HCT116 (cell line): Measurements from ENCODE around the gene NCR3LG1. TPM values are rescaled to one million over a fixed set of nuclear protein-coding genes. Genes with fewer than 3 reads are reported as not detected.

Source experiments
- ATAC-seq: fragments of 200-7000 bp; cut with Tn5 transposase; 2 replicates; pipeline ENCODE4 v1.9.1; 2020; ENCODE audit warnings: mild to moderate bottlenecking, moderate library complexity
- BruUV-seq: library from RNA; stranded (reverse); fragments of 400-500 nt; replicated peaks from 2 replicates; lab custom pipeline; 2021; lab: Mats Ljungman, UMichigan
- CTCF ChIA-PET: fragments of 300-600 bp; sonication (Branson Sonifier 250); formaldehyde crosslinking; loops from one replicate; lab custom pipeline; 2021; ENCODE audit warnings: antibody characterized with exemption; lab: Charles Lee
- POLR2A ChIA-PET: fragments of 300-600, 350-600 bp; sonication (Branson Sonifier 250); formaldehyde crosslinking; loops from one replicate; lab custom pipeline; 2021; ENCODE audit warnings: antibody characterized with exemption; lab: Charles Lee
- RAD21 ChIA-PET, 2 experiments: fragments of 300-600 bp; sonication (Branson Sonifier 250); formaldehyde crosslinking; loops; one replicate each; lab custom pipeline; 2023; ENCODE audit warnings: low total read pairs in 2 of 2; ENCODE audit not compliant: uncharacterized antibody in 2 of 2, unreplicated experiment in 2 of 2, low non-redundant PET in 1 of 2; lab: Charles Lee
- DNase-seq: peaks from one replicate; pipeline ENCODE4 v3.0.0-alpha.2; 2010; ENCODE audit warnings: low read depth, low spot score
- H2AFZ ChIP-seq: fragments of 200-600 bp; shearing (Covaris generic), sonication (generic); 2 replicates; pipeline ENCODE4 v1.6.1; 2017; ENCODE audit warnings: low read depth, mixed run types, mixed read lengths, antibody characterized with exemption, low read length; ENCODE audit not compliant: poor library complexity, severe bottlenecking
- H3K27ac ChIP-seq: 2 replicates; pipeline ENCODE4 v1.5.1; 2012; ENCODE audit warnings: low read depth, low read length
- H3K27me3 ChIP-seq: fragments of 200-600 bp; sonication (generic); 2 replicates; pipeline ENCODE4 v1.6.1; 2016; ENCODE audit warnings: mixed run types, low read length, mixed read lengths; ENCODE audit not compliant: insufficient read depth
- H3K36me3 ChIP-seq, 2 experiments: fragments of 200-500 bp in 1 of 2; fragments of 200-600 bp in 1 of 2; sonication (Bioruptor generic) in 1 of 2; sonication (generic) in 1 of 2; 2 replicates each; pipeline versions ENCODE4 v1.5.1 to v1.6.1; 2014 to 2016; ENCODE audit warnings: low read length in 2 of 2, inconsistent platforms in 1 of 2, mixed read lengths in 1 of 2, mixed run types in 1 of 2; ENCODE audit not compliant: insufficient read depth in 2 of 2, control insufficient read depth in 1 of 2
- H3K4me1 ChIP-seq, 2 experiments: fragments of 200-600 bp in 1 of 2; sonication (generic) in 1 of 2; 2 replicates each; pipeline versions ENCODE4 v1.5.1 to v1.6.1; 2012 to 2017; ENCODE audit warnings: low read length in 2 of 2, inconsistent platforms in 1 of 2, mild to moderate bottlenecking in 1 of 2, mixed read lengths in 1 of 2, mixed run types in 1 of 2, moderate library complexity in 1 of 2; ENCODE audit not compliant: insufficient read depth in 2 of 2, control insufficient read depth in 1 of 2
- H3K4me2 ChIP-seq: fragments of 200-600 bp; sonication (generic); 2 replicates; pipeline ENCODE4 v1.6.1; 2017; ENCODE audit warnings: mixed run types, low read length, mixed read lengths
- H3K4me3 ChIP-seq, 2 experiments: fragments of 200-600 bp in 1 of 2; sonication (generic) in 1 of 2; replicated peaks in 1 of 2; 2 replicates each; pipeline ENCODE4 v1.5.1; 2011 to 2016; ENCODE audit warnings: low read length in 2 of 2, control low read depth in 1 of 2, low read depth in 1 of 2, mild to moderate bottlenecking in 1 of 2, mixed read lengths in 1 of 2, mixed run types in 1 of 2
- H3K79me2 ChIP-seq: fragments of 200-600 bp; sonication (generic); 2 replicates; pipeline ENCODE4 v1.6.1; 2017; ENCODE audit warnings: mild to moderate bottlenecking, mixed run types, low read length, moderate library complexity, mixed read lengths; ENCODE audit not compliant: insufficient read depth
- H3K9ac ChIP-seq: fragments of 200-600 bp; sonication (generic); 2 replicates; pipeline ENCODE4 v1.6.1; 2016; ENCODE audit warnings: low read length, mixed read lengths
- H3K9me2 ChIP-seq: fragments of 200-600 bp; sonication (generic), shearing (Covaris generic); 2 replicates; pipeline ENCODE4 v1.6.1; 2017; ENCODE audit warnings: mixed run types, mild to moderate bottlenecking, moderate library complexity; ENCODE audit not compliant: insufficient read depth
- H3K9me3 ChIP-seq, 2 experiments: fragments of 200-500 bp in 1 of 2; fragments of 200-600 bp in 1 of 2; sonication (Bioruptor generic) in 1 of 2; sonication (generic) in 1 of 2; 2 replicates each; pipeline ENCODE4 v1.6.1; 2014 to 2017; ENCODE audit warnings: low read length in 2 of 2, mixed read lengths in 2 of 2, inconsistent platforms in 1 of 2, low read depth in 1 of 2, mild to moderate bottlenecking in 1 of 2, mixed run types in 1 of 2, moderate library complexity in 1 of 2; ENCODE audit not compliant: control insufficient read depth in 1 of 2, insufficient read depth in 1 of 2
- H4K20me1 ChIP-seq: fragments of 200-600 bp; sonication (generic), shearing (Covaris generic); 2 replicates; pipeline ENCODE4 v1.6.1; 2017; ENCODE audit warnings: mixed run types, mild to moderate bottlenecking, moderate library complexity; ENCODE audit not compliant: insufficient read depth
- CEBPB ChIP-seq: IDR thresholded peaks from 2 replicates; pipeline ENCODE4 v1.6.1; 2012; ENCODE audit warnings: low read depth
- CTCF ChIP-seq, 3 experiments: fragments of 200-600 bp in 1 of 3; sonication (generic) in 1 of 3; IDR thresholded peaks in 2 of 3; conservative IDR thresholded peaks in 1 of 3; 2 replicates each; pipeline ENCODE4 v1.5.1; 2012 to 2017; ENCODE audit warnings: low read depth in 2 of 3, low read length in 2 of 3, antibody characterized with exemption in 1 of 3, borderline replicate concordance in 1 of 3, control low read depth in 1 of 3, mild to moderate bottlenecking in 1 of 3, mixed read lengths in 1 of 3, mixed run types in 1 of 3, moderate library complexity in 1 of 3; ENCODE audit not compliant: insufficient read depth in 1 of 3
- EGR1 ChIP-seq: IDR thresholded peaks from 2 replicates; pipeline ENCODE4 v1.6.1; 2012; ENCODE audit warnings: low read depth
- ELF1 ChIP-seq: IDR thresholded peaks from 2 replicates; pipeline ENCODE4 v1.6.1; 2012; ENCODE audit warnings: low read depth, borderline replicate concordance
- EZH2 ChIP-seq: fragments of 200-600 bp; sonication (generic); IDR thresholded peaks from 2 replicates; pipeline ENCODE4 v1.6.1; 2017; ENCODE audit warnings: antibody characterized with exemption, mixed run types
- EZH2phosphoT487 ChIP-seq: fragments of 200-600 bp; IDR thresholded peaks from 2 replicates; pipeline ENCODE4 v1.6.1; 2018; ENCODE audit warnings: antibody characterized with exemption, borderline replicate concordance
- FOSL1 ChIP-seq: IDR thresholded peaks from 2 replicates; pipeline ENCODE4 v1.6.1; 2012; ENCODE audit warnings: low read depth
- JUND ChIP-seq: IDR thresholded peaks from 2 replicates; pipeline ENCODE4 v1.6.1; 2012
- MAX ChIP-seq: IDR thresholded peaks from 2 replicates; pipeline ENCODE4 v1.6.1; 2012
- POLR2A ChIP-seq: IDR thresholded peaks from 2 replicates; pipeline ENCODE4 v1.7.0; 2011; ENCODE audit warnings: borderline replicate concordance; ENCODE audit not compliant: insufficient read depth, insufficient read length; ENCODE audit errors: extremely low read depth
- POLR2AphosphoS5 ChIP-seq: IDR thresholded peaks from 2 replicates; pipeline ENCODE4 v1.6.1; 2011; ENCODE audit warnings: mild to moderate bottlenecking, low read depth, low read length, moderate library complexity
- SRF ChIP-seq: IDR thresholded peaks from 2 replicates; pipeline ENCODE4 v1.6.1; 2012; ENCODE audit warnings: low read depth
- TCF7L2 ChIP-seq: IDR thresholded peaks from 2 replicates; pipeline ENCODE4 v1.7.0; 2011; ENCODE audit warnings: borderline replicate concordance, inconsistent platforms; ENCODE audit not compliant: insufficient read depth, insufficient read length; ENCODE audit errors: extremely low read depth
- ZBTB33 ChIP-seq: IDR thresholded peaks from 2 replicates; pipeline ENCODE4 v1.6.1; 2011; ENCODE audit warnings: mild to moderate bottlenecking, low read length, moderate library complexity; ENCODE audit not compliant: insufficient replicate concordance; ENCODE audit errors: extremely low read depth
- ZFX ChIP-seq: fragments of 450-650 bp; IDR thresholded peaks from 2 replicates; pipeline ENCODE4 v1.6.1; 2017
- ZNF274 ChIP-seq: fragments of 200-500 bp; sonication (Bioruptor generic); IDR thresholded peaks from 2 replicates; pipeline ENCODE4 v1.6.1; 2014; ENCODE audit warnings: mild to moderate bottlenecking, low read depth, low read length, inconsistent platforms
- intact Hi-C: fragments of 100-400 bp; cut with micrococcal nuclease; formaldehyde crosslinking; loops from 2 replicates; pipeline ENCODE4 v1.10.0; 2022
- total RNA-seq: library from RNA; stranded (reverse); gene quantifications from one replicate; pipeline ENCODE4 v1.2.1, GENCODE V29; 2021; ENCODE audit not compliant: unreplicated experiment

Gene NCR3LG1
- total RNA-seq, 1 experiment from 2014 or later = 1.5 TPM

- no peak overlapping the region for H3K4me3 ChIP-seq
- TF ChIP-seq EGR1 (no peak), MAX (no peak), POLR2AphosphoS5 (no peak), JUND (no peak), POLR2A (no peak), ZFX (no peak), EZH2 (no peak), SRF (no peak), FOSL1 (no peak), ELF1 (no peak), EZH2phosphoT487 (no peak), CEBPB (no peak)
- TF ChIP-seq, all 23 proteins: peak for 0
- Histone ChIP-seq H3K9me2 (no peaks in the 10 kb centered on the region), H2AFZ (no peak overlapping the region), H3K4me2 (no peak overlapping the region), H3K27ac (no peak overlapping the region), H3K36me3 (no peaks in the 10 kb centered on the region), H3K9me3 (no peaks in the 10 kb centered on the region), H4K20me1 (no peaks in the 10 kb centered on the region), H3K4me1 (no peaks in the 10 kb centered on the region), H3K27me3 (peaks cover 32% of the 10 kb centered on the region), H3K9ac (no peak overlapping the region), H3K79me2 (no peaks in the 10 kb centered on the region)
- intact Hi-C loops = no loop called here
- ChIA-PET POLR2A (no interaction called here), RAD21 (no interaction called here), CTCF (no interaction called here)
- ATAC-seq = no peak
- BruUV-seq = no TSS peak
- DNase-seq = no peak
Observed at GRCh38 chr11:17413414-17414316, 62.1 kb downstream of the NCR3LG1 start.

- H3K9me2 ChIP-seq = no peaks in the 10 kb centered on the region
- H3K4me1 ChIP-seq = no peaks in the 10 kb centered on the region
- H3K4me2 ChIP-seq = no peak overlapping the region
- H3K9ac ChIP-seq = no peak overlapping the region
- H3K27me3 ChIP-seq = peaks cover 39% of the 10 kb centered on the region
- ChIA-PET POLR2A (no interaction called here), CTCF (no interaction called here), RAD21 (no interaction called here)
- no peaks in the 10 kb centered on the region for H3K9me3 ChIP-seq
- H3K27ac ChIP-seq = no peak overlapping the region
- BruUV-seq = no TSS peak
- no peak overlapping the region for H3K4me3 ChIP-seq
- ATAC-seq (no peak), DNase-seq (no peak)
- H2AFZ ChIP-seq = no peak overlapping the region
- H3K36me3 ChIP-seq = no peaks in the 10 kb centered on the region
- H4K20me1 ChIP-seq = no peaks in the 10 kb centered on the region
- no peaks in the 10 kb centered on the region for H3K79me2 ChIP-seq
- intact Hi-C loops = no loop called here
- no peak for TF ChIP-seq ZBTB33
- TF ChIP-seq JUND = no peak
- no peak for TF ChIP-seq ZNF274
- no peak for TF ChIP-seq CTCF (IDR thresholded peaks at IDR 0.05 in 2 of 3, conservative IDR thresholded peaks at IDR 0.05 in 1 of 3; ENCODE audit: borderline replicate concordance in 1 of 3, insufficient read depth in 1 of 3, low read depth in 2 of 3, low read length in 2 of 3)
- TF ChIP-seq EZH2 = no peak
- TF ChIP-seq POLR2AphosphoS5 = no peak
- TF ChIP-seq TCF7L2 = no peak
Observed at GRCh38 chr11:17414317-17414737, 62.7 kb downstream of the NCR3LG1 start.
